ENCODE data around the gene LKAAEAR1. TPM values are rescaled to one million over a fixed set of nuclear protein-coding genes. Genes with fewer than 3 reads are reported as not detected.

LKAAEAR1 gene
- total RNA-seq, 3 donors from 2014 or later (not counting 1 experiment from before 2014, with no cell fraction given) = not detected

DNA sequence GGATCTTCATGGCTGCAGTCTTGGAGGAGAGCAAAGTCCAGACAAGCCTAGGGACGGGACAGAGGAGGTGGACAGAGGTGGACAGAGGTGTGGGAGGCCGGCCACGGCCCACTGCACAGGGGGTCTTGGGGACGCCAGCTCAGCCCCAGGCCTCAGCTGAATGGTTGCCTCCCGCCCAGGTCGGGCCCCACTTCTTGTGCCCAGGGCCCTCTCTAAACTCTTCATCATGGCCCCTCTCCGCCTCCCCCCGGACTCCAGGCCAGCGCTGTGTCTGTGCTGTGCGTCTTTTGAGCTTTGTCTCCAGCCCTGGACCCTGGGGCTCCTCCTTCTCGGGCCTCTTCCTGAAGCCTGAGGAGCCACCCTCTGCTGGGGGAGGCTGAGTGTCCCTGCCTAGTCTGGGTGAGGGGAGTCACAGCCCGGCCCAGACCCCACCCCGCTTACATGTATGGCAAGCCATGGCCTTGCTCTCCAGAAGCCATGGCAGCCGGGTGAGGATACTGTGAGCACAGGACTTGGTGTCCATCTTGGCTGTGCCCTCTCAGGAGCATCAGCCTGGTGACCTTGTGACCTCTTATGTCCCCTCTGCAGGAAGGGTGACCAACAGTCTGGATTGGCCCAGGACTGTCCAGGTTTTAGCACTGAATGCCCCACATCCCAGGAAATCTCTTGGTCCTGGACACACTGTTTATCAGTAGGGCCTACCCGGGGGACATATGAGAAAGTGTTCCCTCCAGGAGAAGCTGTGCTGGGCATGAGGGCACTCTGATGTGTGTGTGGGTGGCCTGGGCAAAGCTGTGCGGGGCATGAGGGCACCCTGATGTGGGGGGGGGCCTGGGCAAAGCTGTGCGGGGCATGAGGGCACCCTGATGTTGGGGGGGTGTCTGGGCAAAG, 32.6 kb upstream of the LKAAEAR1 start:
- no peaks in the 10 kb centered on the region for H3K9me3 ChIP-seq (ENCODE audit: control insufficient read depth, insufficient read depth, low read length)
- H3K27ac ChIP-seq (ENCODE audit: low read length) = no peak overlapping the region
- Mint-ChIP-seq H3K27ac (no peak overlapping the region), H3K27me3 (ENCODE audit: low read depth in 2 of 2) (peaks cover 4 to 6% of the 10 kb centered on the region in 2 donors), H3K9me3 (no peaks in the 10 kb centered on the region), H3K36me3 (no peaks in the 10 kb centered on the region), H3K4me3 (no peak overlapping the region), H3K4me1 (peaks cover 8% of the 10 kb centered on the region in 2 donors)
- DNase-seq (no peak), ATAC-seq (no peak)
- intact Hi-C loops (cut with micrococcal nuclease) = no loop called here
- TF ChIP-seq, protein P1, sequence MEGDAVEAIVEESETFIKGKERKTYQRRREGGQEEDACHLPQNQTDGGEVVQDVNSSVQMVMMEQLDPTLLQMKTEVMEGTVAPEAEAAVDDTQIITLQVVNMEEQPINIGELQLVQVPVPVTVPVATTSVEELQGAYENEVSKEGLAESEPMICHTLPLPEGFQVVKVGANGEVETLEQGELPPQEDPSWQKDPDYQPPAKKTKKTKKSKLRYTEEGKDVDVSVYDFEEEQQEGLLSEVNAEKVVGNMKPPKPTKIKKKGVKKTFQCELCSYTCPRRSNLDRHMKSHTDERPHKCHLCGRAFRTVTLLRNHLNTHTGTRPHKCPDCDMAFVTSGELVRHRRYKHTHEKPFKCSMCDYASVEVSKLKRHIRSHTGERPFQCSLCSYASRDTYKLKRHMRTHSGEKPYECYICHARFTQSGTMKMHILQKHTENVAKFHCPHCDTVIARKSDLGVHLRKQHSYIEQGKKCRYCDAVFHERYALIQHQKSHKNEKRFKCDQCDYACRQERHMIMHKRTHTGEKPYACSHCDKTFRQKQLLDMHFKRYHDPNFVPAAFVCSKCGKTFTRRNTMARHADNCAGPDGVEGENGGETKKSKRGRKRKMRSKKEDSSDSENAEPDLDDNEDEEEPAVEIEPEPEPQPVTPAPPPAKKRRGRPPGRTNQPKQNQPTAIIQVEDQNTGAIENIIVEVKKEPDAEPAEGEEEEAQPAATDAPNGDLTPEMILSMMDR (IDR thresholded peaks at IDR 0.05) = no peak
- no peak overlapping the region for H3K4me3 ChIP-seq (ENCODE audit: low read length)
- 87% methylated on average over 17 of the region's 17 CpGs for WGBS (ENCODE audit: insufficient coverage)
- peaks cover 3% of the 10 kb centered on the region for H3K27me3 ChIP-seq (ENCODE audit: control insufficient read depth, insufficient read depth, low read length)
- H3K4me1 ChIP-seq (ENCODE audit: control insufficient read depth, insufficient read depth, low read length) = peaks cover 10% of the 10 kb centered on the region
- H3K36me3 ChIP-seq (ENCODE audit: control insufficient read depth, insufficient read depth, low read length) = no peaks in the 10 kb centered on the region

DNA sequence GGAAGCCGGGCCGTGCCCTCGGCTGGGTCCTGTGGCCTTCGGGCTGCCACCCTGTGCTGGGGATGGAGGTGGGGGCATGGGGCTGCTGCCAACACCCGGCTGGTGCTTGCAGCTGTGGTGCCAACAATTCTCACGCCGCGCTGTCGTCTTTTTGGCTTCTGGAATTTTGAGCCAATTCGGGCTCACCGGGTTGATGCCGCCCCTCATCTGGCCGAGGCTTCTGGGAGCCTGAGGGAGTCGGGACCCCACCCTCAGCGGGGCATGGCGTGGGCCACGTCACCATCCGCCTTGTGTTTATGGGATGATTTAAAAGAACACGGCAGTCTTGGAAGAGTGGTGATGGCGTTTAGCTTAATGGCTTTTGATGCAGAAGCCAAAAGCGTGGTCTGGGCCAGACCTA, 31.8 kb upstream of the LKAAEAR1 start:
- intact Hi-C loops (cut with micrococcal nuclease) = no loop called here
- no peak overlapping the region for H3K27ac ChIP-seq (ENCODE audit: low read length)
- Mint-ChIP-seq H3K27ac (no peak overlapping the region), H3K9me3 (no peaks in the 10 kb centered on the region), H3K36me3 (no peaks in the 10 kb centered on the region), H3K27me3 (ENCODE audit: low read depth in 2 of 2) (no peaks in the 10 kb centered on the region), H3K4me1 (peaks cover 8% of the 10 kb centered on the region in 2 donors), H3K4me3 (no peak overlapping the region)
- H3K27me3 ChIP-seq (ENCODE audit: control insufficient read depth, insufficient read depth, low read length) = no peaks in the 10 kb centered on the region
- H3K4me1 ChIP-seq (ENCODE audit: control insufficient read depth, insufficient read depth, low read length) = peaks cover 10% of the 10 kb centered on the region
- no peaks in the 10 kb centered on the region for H3K9me3 ChIP-seq (ENCODE audit: control insufficient read depth, insufficient read depth, low read length)
- ATAC-seq (no peak), DNase-seq (no peak)
- TF ChIP-seq, protein P1 (IDR thresholded peaks at IDR 0.05) = no peak
- H3K4me3 ChIP-seq (ENCODE audit: low read length) = no peak overlapping the region
- WGBS (ENCODE audit: insufficient coverage) = 95% methylated on average over 21 of the region's 21 CpGs
- H3K36me3 ChIP-seq (ENCODE audit: control insufficient read depth, insufficient read depth, low read length) = no peaks in the 10 kb centered on the region

DNA sequence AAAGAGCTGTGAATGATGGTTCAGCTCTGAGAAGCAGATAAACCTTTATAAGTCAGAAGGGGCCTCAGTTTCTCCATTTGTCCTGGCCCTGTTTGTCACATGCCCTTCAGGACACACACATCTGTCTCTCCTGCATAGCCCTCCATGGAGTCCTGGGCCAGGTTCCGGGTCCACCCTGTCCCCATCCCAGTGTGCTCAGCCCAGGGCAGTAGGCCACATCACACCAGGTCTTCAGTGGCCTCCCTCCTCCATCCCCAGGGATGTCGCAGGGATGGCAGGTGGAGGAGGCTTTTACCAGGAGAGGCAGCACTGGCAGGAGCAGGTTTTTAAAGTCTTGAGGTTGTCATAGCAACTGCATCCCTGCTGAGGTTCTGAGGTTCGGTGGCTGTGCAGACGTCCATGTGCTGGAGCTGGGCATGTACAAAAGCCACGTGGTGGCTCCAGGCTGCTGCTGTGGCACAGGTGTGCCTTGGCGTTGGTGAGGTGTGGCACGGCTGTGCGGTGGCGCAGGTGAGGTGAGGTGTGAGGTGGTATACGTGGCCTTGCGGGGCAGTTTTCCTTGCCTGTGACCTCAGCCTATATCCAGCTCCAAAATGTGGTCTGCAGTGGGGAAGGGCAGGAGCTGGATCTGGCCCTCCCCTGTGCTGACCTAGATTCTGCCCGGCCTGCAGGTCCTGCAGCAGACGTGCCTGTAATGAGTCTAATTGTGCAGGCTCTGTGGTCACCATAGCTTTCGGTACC, 31.1 kb upstream of the LKAAEAR1 start:
- H3K9me3 Mint-ChIP-seq = no peaks in the 10 kb centered on the region
- H3K4me3 Mint-ChIP-seq = no peak overlapping the region
- TF ChIP-seq, protein P1 (IDR thresholded peaks at IDR 0.05) = no peak
- intact Hi-C loops (cut with micrococcal nuclease) = no loop called here
- no peaks in the 10 kb centered on the region for H3K36me3 Mint-ChIP-seq
- peaks cover 6% of the 10 kb centered on the region in 2 donors for H3K4me1 Mint-ChIP-seq
- Histone ChIP-seq H3K27ac (ENCODE audit: low read length) (no peak overlapping the region), H3K4me1 (ENCODE audit: control insufficient read depth, insufficient read depth, low read length) (peaks cover 6% of the 10 kb centered on the region), H3K36me3 (ENCODE audit: control insufficient read depth, insufficient read depth, low read length) (no peaks in the 10 kb centered on the region), H3K27me3 (ENCODE audit: control insufficient read depth, insufficient read depth, low read length) (no peaks in the 10 kb centered on the region), H3K9me3 (ENCODE audit: control insufficient read depth, insufficient read depth, low read length) (no peaks in the 10 kb centered on the region), H3K4me3 (ENCODE audit: low read length) (no peak overlapping the region)
- ATAC-seq = no peak
- WGBS (ENCODE audit: insufficient coverage) = 81% methylated on average over 13 of the region's 14 CpGs
- DNase-seq = no peak
- H3K27me3 Mint-ChIP-seq (ENCODE audit: low read depth in 2 of 2) = no peaks in the 10 kb centered on the region
- H3K27ac Mint-ChIP-seq = no peak overlapping the region

Data from natural killer cell (primary cell).